HepG2 (cell line): Measurements from ENCODE around the gene BRD2. TPM values are rescaled to one million over a fixed set of nuclear protein-coding genes. Genes with fewer than 3 reads are reported as not detected.

ENCODE experiments used
- ATAC-seq: fragments of 200-7000 bp; cut with Tn5 transposase; 3 replicates; pipeline ENCODE4 v1.9.1; 2020; ENCODE audit warnings: mild to moderate bottlenecking, moderate library complexity
- BruUV-seq: library from RNA; stranded (reverse); fragments of 400-500 nt; replicated peaks from 2 replicates; lab custom pipeline; 2021; lab: Mats Ljungman, UMichigan
- CTCF ChIA-PET: fragments of 300-600 bp; formaldehyde crosslinking; extraction: SDS; loops from one replicate; lab custom pipeline; 2021; ENCODE audit warnings: low total read pairs, inconsistent platforms, low intra/inter-chr PET ratio; lab: Yijun Ruan, JAX
- POLR2A ChIA-PET: fragments of 350-600 bp; sonication (Branson Sonifier 250); formaldehyde crosslinking; loops from one replicate; lab custom pipeline; 2020; ENCODE audit warnings: antibody characterized with exemption, inconsistent platforms; lab: Yijun Ruan, JAX
- DNase-seq: peaks from one replicate; pipeline ENCODE4 v3.0.0-alpha.2; 2015; ENCODE audit warnings: low spot score
- FAIRE-seq: peaks from 3 replicates; lab custom pipeline; 2011; peaks lifted over from hg19 to GRCh38; lab: Jason Lieb, UNC
- H2AFZ ChIP-seq: one replicate; pipeline ENCODE4 v1.6.1; 2011; ENCODE audit warnings: low read length, inconsistent platforms
- H3K27ac ChIP-seq: fragments of 300-600 bp; 3 replicates; pipeline ENCODE4 v1.8.0; 2011; ENCODE audit warnings: mixed run types, mild to moderate bottlenecking, mixed read lengths, low read length, inconsistent platforms; ENCODE audit not compliant: insufficient read depth; ENCODE audit errors: extremely low read length
- H3K27me3 ChIP-seq, 2 experiments: fragments of 200-600 bp in 1 of 2; 2 replicates in 1 of 2; 3 replicates in 1 of 2; pipeline versions ENCODE4 v1.6.0 to v1.8.0; 2011; ENCODE audit warnings: low read length in 2 of 2, mild to moderate bottlenecking in 2 of 2, moderate library complexity in 2 of 2, inconsistent platforms in 1 of 2; ENCODE audit not compliant: insufficient read depth in 2 of 2, control insufficient read depth in 1 of 2
- H3K36me3 ChIP-seq, 2 experiments: fragments of 200-600 bp in 1 of 2; replicated peaks in 1 of 2; 2 replicates in 1 of 2; 3 replicates in 1 of 2; pipeline versions ENCODE4 v1.5.1 to v1.8.0; 2011; ENCODE audit warnings: low read length in 2 of 2, inconsistent platforms in 1 of 2; ENCODE audit not compliant: insufficient read depth in 2 of 2, control insufficient read depth in 1 of 2
- H3K4me1 ChIP-seq: 2 replicates; pipeline ENCODE4 v1.5.1; 2012; ENCODE audit warnings: low read length, inconsistent platforms; ENCODE audit not compliant: insufficient read depth
- H3K4me2 ChIP-seq: 2 replicates; pipeline ENCODE4 v1.6.0; 2011; ENCODE audit warnings: low read depth, low read length, inconsistent platforms
- H3K4me3 ChIP-seq, 3 experiments: fragments of 200-600 bp in 1 of 3; sonication (generic), shearing (Covaris generic) in 1 of 3; replicated peaks in 1 of 3; 2 replicates each; pipeline ENCODE4 v1.5.1; 2011 to 2016; ENCODE audit warnings: low read length in 3 of 3, inconsistent platforms in 2 of 3, low read depth in 2 of 3, mild to moderate bottlenecking in 2 of 3, control low read depth in 1 of 3, mixed read lengths in 1 of 3; ENCODE audit not compliant: insufficient read depth in 1 of 3
- H3K79me2 ChIP-seq: one replicate; pipeline ENCODE4 v1.6.1; 2011; ENCODE audit warnings: low read length, inconsistent platforms; ENCODE audit not compliant: insufficient read depth
- H3K9ac ChIP-seq: 2 replicates; pipeline ENCODE4 v1.6.0; 2011; ENCODE audit warnings: mild to moderate bottlenecking, low read depth, low read length, inconsistent platforms; ENCODE audit not compliant: insufficient read depth
- H3K9me3 ChIP-seq: 2 replicates; pipeline ENCODE4 v1.5.1; 2012; ENCODE audit warnings: mild to moderate bottlenecking, low read length
- H4K20me1 ChIP-seq: 2 replicates; pipeline ENCODE4 v1.6.0; 2011; ENCODE audit warnings: inconsistent platforms, mild to moderate bottlenecking, low read length, moderate library complexity; ENCODE audit not compliant: insufficient read depth
- MTA1 ChIP-seq: sonication (generic); formaldehyde crosslinking; IDR thresholded peaks from 2 replicates; pipeline ENCODE4 v1.4.0; 2020; ENCODE audit warnings: missing genetic modification reagents, mild to moderate bottlenecking, borderline replicate concordance
- NFRKB ChIP-seq: fragments of 450-650 bp; IDR thresholded peaks from 2 replicates; pipeline ENCODE4 v1.6.1; 2017
- NR2C2 ChIP-seq: sonication (generic); formaldehyde crosslinking; IDR thresholded peaks from 2 replicates; pipeline ENCODE4 v1.4.0; 2020; ENCODE audit warnings: missing genetic modification reagents, mild to moderate bottlenecking, moderate library complexity, borderline replicate concordance
- PCBP1 ChIP-seq: fragments of 200-400 bp; formaldehyde crosslinking; IDR thresholded peaks from 2 replicates; pipeline ENCODE4 v1.6.1; 2017; ENCODE audit warnings: mild to moderate bottlenecking, low read depth, low read length, borderline replicate concordance
- RFX5 ChIP-seq: IDR thresholded peaks from 2 replicates; pipeline ENCODE4 v1.6.1; 2011; ENCODE audit warnings: low read depth, low read length, improper control_type of control experiment
- TCF7L2 ChIP-seq: IDR thresholded peaks from 2 replicates; pipeline ENCODE4 v1.6.1; 2011; ENCODE audit warnings: mild to moderate bottlenecking, low read depth, low read length, moderate library complexity
- ZNF296 ChIP-seq: sonication (generic); formaldehyde crosslinking; conservative IDR thresholded peaks from 2 replicates; pipeline ENCODE4 v1.5.0; 2020; ENCODE audit warnings: mild to moderate bottlenecking, missing genetic modification reagents
- ZNF430 ChIP-seq: sonication (generic); formaldehyde crosslinking; IDR thresholded peaks from 2 replicates; pipeline ENCODE4 v1.9.0; 2021; ENCODE audit warnings: mild to moderate bottlenecking, missing genetic modification reagents
- WGBS: methylation state at CpG from one replicate; pipeline ENCODE4 v1.1.6; 2017; ENCODE audit warnings: low lambda C conversion rate; 5-methylcytosine and 5-hydroxymethylcytosine counted together
- in situ Hi-C: cut with HindIII; loops from 2 replicates; pipeline ENCODE4 v1.10.0; 2017; ENCODE audit warnings: low pct_unique_long_range_greater_than_20kb; ENCODE audit not compliant: extremely low pct_ligation_motif_present
- intact Hi-C: fragments of 100-400 bp; cut with micrococcal nuclease; formaldehyde crosslinking; loops from one replicate; pipeline ENCODE4 v1.10.0; 2022; ENCODE audit not compliant: unreplicated experiment
- polyA plus RNA-seq, 8 experiments: library from polyadenylated mRNA; depleted of rRNA in 3 of 8; stranded (reverse) in 7 of 8; unstranded in 1 of 8; fragments of >200 nt; fragmentation: Illumina TruSeq in 4 of 8; extraction: Trizol in 4 of 8; gene quantifications; 2 replicates each; pipeline versions ENCODE4 v1.2.1 to v1.2.3, GENCODE V29; 2011 to 2016; ENCODE audit warnings: low read depth in 4 of 8, missing spikeins in 1 of 8, mixed read lengths in 1 of 8; ENCODE audit not compliant: insufficient read depth in 1 of 8
- total RNA-seq, 5 experiments: library from RNA; depleted of rRNA; stranded (reverse); fragments of >200 nt; fragmentation: Illumina TruSeq; extraction: Trizol; gene quantifications; 2 replicates each; pipeline ENCODE4 v1.2.3, GENCODE V29; 2016; ENCODE audit warnings: low read depth in 1 of 5
- TF ChIP-seq, protein P1 (sequence below), 2 experiments: fragments of 450-650 bp in 1 of 2; sonication (generic) in 1 of 2; formaldehyde crosslinking; IDR thresholded peaks; 2 replicates each; pipeline versions ENCODE4 v1.5.0 to v1.8.0; 2020 to 2022; ENCODE audit warnings: mild to moderate bottlenecking in 1 of 2, missing genetic modification reagents in 1 of 2

The BRD2 gene
- total and polyA plus RNA-seq, 2 of the 13 experiments (the other 11 are each of a cell fraction or from before 2014, with no cell fraction given) = 143 to 202 TPM

- ATAC-seq (no peak), DNase-seq (no peak), FAIRE-seq (no peak)
- Histone ChIP-seq H3K27me3 (peaks cover 1 to 51% of the 10 kb centered on the region in 2 experiments; a peak in 3 of 5 replicates), H4K20me1 (no peaks in the 10 kb centered on the region), H3K4me3 (no peak overlapping the region), H3K4me1 (no peaks in the 10 kb centered on the region), H3K9me3 (no peaks in the 10 kb centered on the region), H3K9ac (no peak overlapping the region), H2AFZ (no peak overlapping the region), H3K4me2 (0 out of 2 replicates have a peak overlapping the region, but pooled peaks have one; percentile 5), H3K79me2 (no peaks in the 10 kb centered on the region), H3K27ac (no peak overlapping the region), H3K36me3 (no peaks in the 10 kb centered on the region)
- in situ Hi-C loops (loop anchor here (5.0 to 10.0 kb wide), 3 partner anchors 63 to 228 kb away; no protein-coding TSS in a partner anchor), intact Hi-C loops (no loop called here)
- CTCF ChIA-PET = no interaction called here
- POLR2A ChIA-PET = no interaction called here
- no TSS peak for BruUV-seq
- TF ChIP-seq RFX5 = peak; percentile 55; the same call in 1 of the 2 replicates
- TF ChIP-seq, protein P1, sequence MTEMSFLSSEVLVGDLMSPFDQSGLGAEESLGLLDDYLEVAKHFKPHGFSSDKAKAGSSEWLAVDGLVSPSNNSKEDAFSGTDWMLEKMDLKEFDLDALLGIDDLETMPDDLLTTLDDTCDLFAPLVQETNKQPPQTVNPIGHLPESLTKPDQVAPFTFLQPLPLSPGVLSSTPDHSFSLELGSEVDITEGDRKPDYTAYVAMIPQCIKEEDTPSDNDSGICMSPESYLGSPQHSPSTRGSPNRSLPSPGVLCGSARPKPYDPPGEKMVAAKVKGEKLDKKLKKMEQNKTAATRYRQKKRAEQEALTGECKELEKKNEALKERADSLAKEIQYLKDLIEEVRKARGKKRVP (CRISPR knock-in tag; IDR thresholded peaks at IDR 0.05) = no peak
- WGBS = 3% methylated on average over 5 of the region's 6 CpGs
These were observed 50.5 kb downstream of the BRD2 start for GRCh38 chr6:33018904-33019303.

DNA sequence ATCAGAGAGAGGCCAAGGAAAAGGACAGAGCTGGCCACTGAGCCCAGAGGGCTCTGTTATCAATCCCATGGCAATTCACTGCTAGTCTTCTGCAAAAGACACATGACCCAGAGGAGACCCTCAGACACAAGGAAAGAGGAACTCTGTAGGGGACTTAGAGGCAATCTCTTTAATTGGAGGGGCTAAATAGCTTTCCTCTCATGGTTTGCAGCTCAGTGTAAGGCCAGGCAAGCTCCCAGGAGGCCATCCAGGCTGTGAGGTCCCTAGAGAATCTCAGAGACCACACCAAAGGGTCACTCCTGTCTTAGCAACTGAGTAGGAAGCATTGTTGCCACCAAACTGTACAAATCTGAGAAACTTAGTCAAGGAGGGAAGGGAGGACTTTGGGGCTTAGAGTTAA lies 51.0 kb downstream of the BRD2 start:
- Histone ChIP-seq H3K9me3 (no peaks in the 10 kb centered on the region), H3K4me3 (no peak overlapping the region), H3K4me1 (no peaks in the 10 kb centered on the region), H3K27ac (no peak overlapping the region), H3K79me2 (no peaks in the 10 kb centered on the region), H3K4me2 (no peak overlapping the region), H3K27me3 (peaks cover 1 to 49% of the 10 kb centered on the region in 2 experiments; a peak in 3 of 5 replicates), H2AFZ (no peak overlapping the region), H3K9ac (no peak overlapping the region), H3K36me3 (no peaks in the 10 kb centered on the region), H4K20me1 (no peaks in the 10 kb centered on the region)
- ChIA-PET POLR2A (no interaction called here), CTCF (no interaction called here)
- no TSS peak for BruUV-seq
- ATAC-seq = no peak
- no peak for DNase-seq
- intact Hi-C loops (no loop called here), in situ Hi-C loops (loop anchor here (5.0 to 10.0 kb wide), 3 partner anchors 63 to 228 kb away; no protein-coding TSS in a partner anchor)
- no peak for TF ChIP-seq ZNF430 (CRISPR knock-in tag)
- no peak for TF ChIP-seq NR2C2 (CRISPR knock-in tag)
- TF ChIP-seq RFX5 = no peak
- no peak for TF ChIP-seq MTA1 (CRISPR knock-in tag)
- TF ChIP-seq PCBP1 = no peak
- no peak for TF ChIP-seq TCF7L2
- no peak for TF ChIP-seq NFRKB
- TF ChIP-seq ZNF296 (CRISPR knock-in tag) = no peak
- no peak for FAIRE-seq
